Astrocyte (in vitro differentiated cells and primary cell): ENCODE measurements around the gene ZNF584. TPM values are rescaled to one million over a fixed set of nuclear protein-coding genes. Genes with fewer than 3 reads are reported as not detected.
"Not testable (repeated sequence)": the region's sequence is repeated elsewhere in the genome, so short reads cannot be mapped to it uniquely, and the experiment has no call there.

ENCODE experiments used
- DNase-seq: peaks from one replicate; pipeline ENCODE4 v3.0.0-alpha.2; 2010; ENCODE audit warnings: low read depth
- FAIRE-seq: peaks from 2 replicates; lab custom pipeline; 2011; peaks lifted over from hg19 to GRCh38; lab: Jason Lieb, UNC
- H2AFZ ChIP-seq: 2 replicates; pipeline ENCODE4 v1.6.0; 2012; ENCODE audit warnings: low read depth, low read length, inconsistent platforms
- H3K27ac ChIP-seq: 2 replicates; pipeline ENCODE4 v1.5.1; 2011; ENCODE audit warnings: low read depth, low read length, inconsistent platforms
- H3K27me3 ChIP-seq: 2 replicates; pipeline ENCODE4 v1.6.0; 2011; ENCODE audit warnings: low read length, inconsistent platforms; ENCODE audit not compliant: insufficient read depth
- H3K36me3 ChIP-seq: 2 replicates; pipeline ENCODE4 v1.5.1; 2011; ENCODE audit warnings: low read length, inconsistent platforms; ENCODE audit not compliant: insufficient read depth
- H3K4me1 ChIP-seq: 2 replicates; pipeline ENCODE4 v1.5.1; 2011; ENCODE audit warnings: low read length, inconsistent platforms; ENCODE audit not compliant: insufficient read depth
- H3K4me2 ChIP-seq: 2 replicates; pipeline ENCODE4 v1.6.0; 2012; ENCODE audit warnings: low read length, inconsistent platforms
- H3K4me3 ChIP-seq: 2 replicates; pipeline ENCODE4 v1.5.1; 2011; ENCODE audit warnings: low read depth, mild to moderate bottlenecking, low read length, inconsistent platforms; ENCODE audit not compliant: insufficient read depth
- H3K79me2 ChIP-seq: 2 replicates; pipeline ENCODE4 v1.6.0; 2012; ENCODE audit warnings: mild to moderate bottlenecking, low read length, inconsistent platforms; ENCODE audit not compliant: insufficient read depth
- H3K9ac ChIP-seq: 2 replicates; pipeline ENCODE4 v1.6.0; 2012; ENCODE audit warnings: mild to moderate bottlenecking, low read length, inconsistent platforms
- H3K9me3 ChIP-seq: 2 replicates; pipeline ENCODE4 v1.5.1; 2012; ENCODE audit warnings: low read depth, mild to moderate bottlenecking, low read length, inconsistent platforms; ENCODE audit not compliant: insufficient read depth
- H4K20me1 ChIP-seq: 2 replicates; pipeline ENCODE4 v1.6.0; 2012; ENCODE audit warnings: low read length, inconsistent platforms; ENCODE audit not compliant: insufficient read depth
- H3K27ac Mint-ChIP-seq: one replicate; pipeline ENCODE4 v1.8.0; 2021; ENCODE audit warnings: mild to moderate bottlenecking, mixed read lengths; ENCODE audit not compliant: unreplicated experiment
- H3K27me3 Mint-ChIP-seq: one replicate; pipeline ENCODE4 v1.8.0; 2021; ENCODE audit warnings: low read depth, mixed read lengths; ENCODE audit not compliant: unreplicated experiment
- H3K36me3 Mint-ChIP-seq: one replicate; pipeline ENCODE4 v1.8.0; 2021; ENCODE audit warnings: low read depth, mixed read lengths; ENCODE audit not compliant: unreplicated experiment
- H3K4me1 Mint-ChIP-seq: one replicate; pipeline ENCODE4 v1.8.0; 2021; ENCODE audit warnings: low read depth, mixed read lengths; ENCODE audit not compliant: unreplicated experiment
- H3K4me3 Mint-ChIP-seq: one replicate; pipeline ENCODE4 v1.8.0; 2021; ENCODE audit warnings: mild to moderate bottlenecking, moderate library complexity, mixed read lengths; ENCODE audit not compliant: unreplicated experiment
- H3K9me3 Mint-ChIP-seq: one replicate; pipeline ENCODE4 v1.8.0; 2021; ENCODE audit warnings: mild to moderate bottlenecking, mixed read lengths; ENCODE audit not compliant: unreplicated experiment
- CTCF ChIP-seq: IDR thresholded peaks from 2 replicates; pipeline ENCODE4 v1.5.1; 2011; ENCODE audit warnings: low read depth, mild to moderate bottlenecking, inconsistent platforms, low read length, moderate library complexity; ENCODE audit not compliant: insufficient read depth
- EZH2 ChIP-seq: IDR thresholded peaks from 2 replicates; pipeline ENCODE4 v1.6.1; 2012; ENCODE audit warnings: mild to moderate bottlenecking, low read length, inconsistent platforms; ENCODE audit not compliant: insufficient read depth
- total RNA-seq: library from RNA; stranded (reverse); gene quantifications from 2 replicates; pipeline ENCODE4 v1.2.1, GENCODE V29; 2021

ZNF584 gene
- total RNA-seq, 1 donor from 2014 or later: 12.7 TPM

- H3K9ac ChIP-seq: peak overlapping the region; percentile 78
- Mint-ChIP-seq H3K36me3 (no peaks in the 10 kb centered on the region), H3K9me3 (no peaks in the 10 kb centered on the region), H3K27ac (peak overlapping the region; percentile 47), H3K27me3 (no peaks in the 10 kb centered on the region), H3K4me1 (peaks cover 2% of the 10 kb centered on the region), H3K4me3 (peak overlapping the region; percentile 93)
- peak; percentile 96 for DNase-seq
- FAIRE-seq: no peak
- peaks cover 13% of the 10 kb centered on the region for H3K4me1 ChIP-seq
- H3K79me2 ChIP-seq: no peaks in the 10 kb centered on the region
- no peak for TF ChIP-seq CTCF
- TF ChIP-seq EZH2: no peak
- H2AFZ ChIP-seq: peak overlapping the region; percentile 87
- H3K4me2 ChIP-seq: peak overlapping the region; percentile 92
- peak overlapping the region; percentile 72 for H3K4me3 ChIP-seq
- H4K20me1 ChIP-seq: no peaks in the 10 kb centered on the region
- H3K9me3 ChIP-seq: no peaks in the 10 kb centered on the region
- H3K27me3 ChIP-seq: no peaks in the 10 kb centered on the region
- no peaks in the 10 kb centered on the region for H3K36me3 ChIP-seq
- H3K27ac ChIP-seq: peak overlapping the region; percentile 11
These were observed 7.3 kb upstream of the ZNF584 start for GRCh38 chr19:58400916-58401839.

- H3K9me3 ChIP-seq: no peaks in the 10 kb centered on the region
- no peak for FAIRE-seq
These were observed 6.5 kb upstream of the ZNF584 start for GRCh38 chr19:58401840-58402421.

GRCh38 chr19:58403920-58404478 is 4.5 kb upstream of the ZNF584 start:
- H3K4me1 Mint-ChIP-seq, FAIRE-seq: not testable (repeated sequence)

More at GRCh38 chr19:58401840-58402421, 6.5 kb upstream of the ZNF584 start:
- Histone ChIP-seq H3K79me2 (no peaks in the 10 kb centered on the region), H4K20me1 (no peaks in the 10 kb centered on the region), H2AFZ (no peak overlapping the region), H3K4me3 (peak overlapping the region; percentile 72), H3K27ac (peak overlapping the region; percentile 11), H3K36me3 (no peaks in the 10 kb centered on the region), H3K4me1 (peaks cover 13% of the 10 kb centered on the region), H3K9ac (peak overlapping the region; percentile 78), H3K4me2 (peak overlapping the region; percentile 92), H3K27me3 (no peaks in the 10 kb centered on the region)
- Mint-ChIP-seq H3K27me3 (no peaks in the 10 kb centered on the region), H3K4me1 (peaks cover 2% of the 10 kb centered on the region), H3K27ac (no peak overlapping the region), H3K9me3 (no peaks in the 10 kb centered on the region), H3K4me3 (peak overlapping the region; percentile 93), H3K36me3 (no peaks in the 10 kb centered on the region)
- DNase-seq: no peak
- no peak for TF ChIP-seq CTCF
- no peak for TF ChIP-seq EZH2

More at GRCh38 chr19:58403920-58404478, 4.5 kb upstream of the ZNF584 start:
- H3K9me3 Mint-ChIP-seq, H3K27me3 ChIP-seq, H4K20me1 ChIP-seq, H3K36me3 Mint-ChIP-seq, H3K36me3 ChIP-seq, H2AFZ ChIP-seq, H3K9ac ChIP-seq, H3K27ac Mint-ChIP-seq, H3K9me3 ChIP-seq, H3K4me2 ChIP-seq, H3K4me3 Mint-ChIP-seq, H3K27ac ChIP-seq, H3K4me3 ChIP-seq, H3K27me3 Mint-ChIP-seq, DNase-seq: not testable (repeated sequence)
- Histone ChIP-seq H3K4me1 (peaks cover 21% of the 10 kb centered on the region), H3K79me2 (peaks cover 15% of the 10 kb centered on the region)
